ENCODE data around the gene COL24A1.

Gene COL24A1

DNA sequence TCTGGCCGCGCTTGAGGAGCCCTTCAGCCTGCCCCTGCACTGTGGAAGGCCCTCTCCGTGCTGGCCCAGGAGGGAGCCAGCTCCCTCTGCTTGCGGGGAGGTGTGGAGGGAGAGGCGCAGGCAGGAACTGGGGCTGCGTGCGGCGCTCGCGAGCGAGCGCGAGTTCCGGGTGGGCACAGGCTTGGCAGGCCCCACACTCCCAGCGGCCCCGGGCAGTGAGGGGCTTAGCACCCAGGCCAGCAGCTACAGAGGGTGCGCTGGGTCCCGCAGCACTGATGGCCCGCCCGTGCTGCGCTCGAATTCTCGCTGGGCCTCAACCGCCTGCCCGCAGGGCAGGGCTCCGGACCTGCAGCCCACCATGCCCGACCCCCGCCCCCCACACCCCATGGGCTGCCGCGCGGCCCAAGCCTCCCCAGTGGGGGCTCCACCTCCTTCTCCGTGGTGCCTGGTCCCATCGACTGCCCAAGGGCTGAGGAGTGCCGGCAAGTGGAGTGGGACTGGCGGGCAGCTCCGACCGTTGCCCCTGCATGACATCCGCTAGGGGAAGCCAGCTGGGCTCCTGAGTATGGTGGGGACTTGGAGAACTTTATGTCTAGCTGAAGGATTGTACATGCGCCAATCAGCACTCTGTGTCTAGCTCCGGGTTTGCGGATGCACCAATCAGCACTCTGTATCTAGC is 46.0 kb downstream of the COL24A1 start:
- TF ChIP-seq, protein P1, sequence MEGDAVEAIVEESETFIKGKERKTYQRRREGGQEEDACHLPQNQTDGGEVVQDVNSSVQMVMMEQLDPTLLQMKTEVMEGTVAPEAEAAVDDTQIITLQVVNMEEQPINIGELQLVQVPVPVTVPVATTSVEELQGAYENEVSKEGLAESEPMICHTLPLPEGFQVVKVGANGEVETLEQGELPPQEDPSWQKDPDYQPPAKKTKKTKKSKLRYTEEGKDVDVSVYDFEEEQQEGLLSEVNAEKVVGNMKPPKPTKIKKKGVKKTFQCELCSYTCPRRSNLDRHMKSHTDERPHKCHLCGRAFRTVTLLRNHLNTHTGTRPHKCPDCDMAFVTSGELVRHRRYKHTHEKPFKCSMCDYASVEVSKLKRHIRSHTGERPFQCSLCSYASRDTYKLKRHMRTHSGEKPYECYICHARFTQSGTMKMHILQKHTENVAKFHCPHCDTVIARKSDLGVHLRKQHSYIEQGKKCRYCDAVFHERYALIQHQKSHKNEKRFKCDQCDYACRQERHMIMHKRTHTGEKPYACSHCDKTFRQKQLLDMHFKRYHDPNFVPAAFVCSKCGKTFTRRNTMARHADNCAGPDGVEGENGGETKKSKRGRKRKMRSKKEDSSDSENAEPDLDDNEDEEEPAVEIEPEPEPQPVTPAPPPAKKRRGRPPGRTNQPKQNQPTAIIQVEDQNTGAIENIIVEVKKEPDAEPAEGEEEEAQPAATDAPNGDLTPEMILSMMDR (IDR thresholded peaks at IDR 0.05; ENCODE audit: extremely low read depth, missing control alignments): no peak
- DNase-seq (ENCODE audit: low spot score): no peak

DNA sequence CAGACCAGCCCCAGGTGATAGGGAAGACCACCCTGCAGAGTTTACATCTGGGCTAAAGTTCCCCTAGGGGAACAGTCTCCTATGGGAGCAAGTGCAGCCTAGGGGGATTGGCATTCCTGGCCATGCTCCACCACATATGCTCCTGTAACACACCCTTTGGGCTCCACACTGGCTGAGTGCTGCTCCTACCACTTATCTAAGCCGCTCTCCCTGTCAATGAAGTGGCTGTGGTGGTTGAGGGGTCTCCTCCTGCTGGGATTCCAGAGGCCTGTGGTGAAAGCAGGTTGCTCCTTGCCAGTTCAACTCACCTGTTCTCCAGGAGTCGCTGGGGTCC is 51.1 kb downstream of the COL24A1 start:
- TF ChIP-seq, protein P1 (IDR thresholded peaks at IDR 0.05; ENCODE audit: extremely low read depth, missing control alignments): no peak
- no peak for DNase-seq (ENCODE audit: low spot score)

DNA sequence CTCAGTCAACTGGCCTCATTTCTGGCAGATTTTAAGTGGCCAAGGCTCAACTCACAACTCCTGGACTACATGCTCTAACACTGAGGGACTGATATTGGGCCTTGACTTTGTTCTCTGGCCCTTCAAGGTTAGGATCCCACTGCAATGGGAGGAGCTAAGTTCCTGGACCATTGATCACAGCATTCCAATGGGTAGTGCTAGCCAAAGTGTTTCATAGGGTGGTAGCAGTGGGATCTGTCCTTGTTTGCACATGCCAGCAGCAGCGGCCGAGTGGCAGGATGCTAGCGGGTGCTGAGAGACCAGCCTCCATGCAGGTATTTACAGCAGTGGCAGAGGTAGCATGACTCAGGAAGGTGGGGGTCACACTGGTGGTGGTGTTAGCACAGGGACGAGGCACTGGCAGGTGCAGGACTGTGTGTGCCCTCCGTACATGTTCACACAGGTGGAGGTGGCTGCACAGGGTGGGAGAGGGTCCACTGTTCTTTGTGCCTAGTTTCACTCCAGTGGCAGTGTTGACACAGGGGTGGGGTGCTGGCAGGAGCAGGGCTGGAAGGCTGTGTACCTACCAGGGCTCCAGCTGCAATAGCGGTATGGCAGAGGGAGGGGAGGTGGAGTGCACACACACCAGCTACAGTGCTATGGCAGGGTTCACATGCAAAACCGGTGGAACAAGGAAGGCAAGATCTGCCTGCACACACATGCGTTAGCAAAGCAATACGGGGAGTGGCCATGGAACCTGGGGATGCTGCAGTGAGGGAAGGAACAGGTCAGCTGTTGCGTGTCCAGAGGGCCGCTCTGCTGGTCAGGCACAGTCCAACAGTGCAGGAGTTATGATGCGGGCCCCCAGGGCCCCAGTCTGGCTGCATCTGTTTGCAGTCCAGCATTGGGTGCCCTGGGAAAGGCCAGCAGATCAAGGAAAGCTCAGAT is 51.7 kb downstream of the COL24A1 start:
- DNase-seq (ENCODE audit: low spot score): no peak
- TF ChIP-seq, protein P1 (IDR thresholded peaks at IDR 0.05; ENCODE audit: extremely low read depth, missing control alignments): no peak

DNA sequence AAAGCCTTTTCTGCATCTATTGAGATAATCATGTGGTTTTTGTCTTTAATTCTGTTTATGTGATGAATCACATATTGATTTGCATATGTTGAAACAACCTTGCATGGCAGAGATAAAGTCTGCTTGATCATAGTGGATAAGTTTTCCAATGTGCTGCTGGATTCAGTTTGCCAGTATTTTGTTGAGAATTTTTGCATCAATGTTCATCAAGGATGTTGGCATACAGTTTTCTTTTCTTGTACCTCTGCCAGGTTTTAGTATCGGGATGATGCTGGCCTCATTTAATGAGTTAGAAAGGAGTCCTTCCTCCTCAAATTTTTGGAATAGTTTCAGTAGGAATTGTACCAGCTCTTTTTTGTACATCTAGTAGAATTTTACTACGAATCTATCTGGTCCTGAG is 55.0 kb downstream of the COL24A1 start:
- TF ChIP-seq, protein P1 (IDR thresholded peaks at IDR 0.05; ENCODE audit: extremely low read depth, missing control alignments): no peak
- no peak for DNase-seq (ENCODE audit: low spot score)

DNA sequence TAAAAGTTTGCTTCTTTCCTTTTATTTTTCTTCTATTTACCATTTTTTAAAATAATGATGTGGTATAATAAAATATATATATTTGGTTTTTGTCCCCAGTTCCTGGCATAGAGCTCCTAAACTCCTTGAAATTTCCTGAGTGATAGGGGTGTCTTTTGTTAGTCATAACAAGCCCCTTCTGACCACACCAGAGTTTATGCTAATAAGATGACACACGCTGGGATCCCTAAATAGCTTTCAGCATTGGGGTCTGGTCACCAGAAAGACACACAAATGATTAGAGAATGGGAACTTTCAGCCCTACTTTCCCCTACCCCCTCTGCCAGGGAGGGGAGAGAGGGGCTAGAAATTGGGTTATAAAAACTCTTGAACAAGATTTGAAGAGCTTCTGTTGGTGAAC is 56.2 kb downstream of the COL24A1 start:
- TF ChIP-seq, protein P1 (IDR thresholded peaks at IDR 0.05; ENCODE audit: extremely low read depth, missing control alignments): no peak
- DNase-seq (ENCODE audit: low spot score): no peak

DNA sequence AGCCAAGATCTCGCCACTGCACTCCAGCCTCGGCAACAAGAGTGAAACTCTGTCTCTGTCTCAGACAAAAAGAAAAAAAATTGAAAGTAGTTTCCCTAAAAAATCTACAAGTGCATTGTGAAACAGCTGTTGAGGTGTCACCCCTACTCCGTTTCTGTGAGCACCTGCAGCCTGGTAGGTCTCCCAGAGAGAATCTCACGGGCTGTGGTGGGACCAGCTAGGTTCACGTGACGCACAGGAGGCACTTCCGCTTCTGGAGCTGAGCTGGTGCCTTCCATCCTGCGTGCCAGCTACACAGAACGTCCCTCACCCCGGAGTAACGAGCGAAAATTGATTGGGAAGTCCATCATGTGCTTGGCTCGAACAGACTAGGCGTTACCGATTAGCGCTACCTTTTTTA is 66.8 kb downstream of the COL24A1 start:
- DNase-seq (ENCODE audit: low spot score): no peak
- TF ChIP-seq, protein P1 (IDR thresholded peaks at IDR 0.05; ENCODE audit: extremely low read depth, missing control alignments): no peak

DNA sequence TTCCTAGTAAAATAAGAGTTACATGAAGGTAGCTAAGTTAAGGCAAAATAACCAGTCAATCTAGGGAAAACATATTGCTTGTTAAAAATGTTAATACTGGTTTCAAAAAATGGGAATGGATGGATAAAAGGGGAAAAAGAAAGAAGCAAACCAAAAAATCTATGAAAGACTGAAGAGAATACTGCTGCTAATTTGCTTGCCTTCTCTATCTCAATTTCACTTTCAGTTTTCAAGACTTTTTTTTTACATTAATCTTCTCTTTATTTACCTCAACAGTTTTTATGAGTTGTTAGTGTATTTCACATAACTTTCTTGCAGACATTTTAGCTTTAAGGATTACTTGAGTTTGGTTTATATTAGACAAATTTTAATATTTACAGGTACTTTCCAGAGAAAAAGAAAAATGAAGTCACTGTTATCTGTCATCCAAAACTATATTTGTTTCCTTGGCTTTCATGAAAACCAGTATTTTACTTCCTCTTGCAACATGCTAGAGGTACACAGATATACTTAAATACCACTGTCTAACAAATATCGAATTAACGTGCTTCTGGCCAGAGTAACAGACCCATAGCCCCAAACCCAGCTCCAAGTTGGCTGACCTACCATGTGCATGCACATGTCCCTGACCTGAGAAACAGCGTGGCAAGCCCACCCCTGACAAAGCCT is 70.7 kb downstream of the COL24A1 start:
- DNase-seq (ENCODE audit: low spot score): no peak
- TF ChIP-seq, protein P1 (IDR thresholded peaks at IDR 0.05; ENCODE audit: extremely low read depth, missing control alignments): no peak
